Parathyroid adenoma (tissue), 2 donors: Measurements from ENCODE around the gene SLC13A3.
A peak's percentile ranks its signal among the peaks of the same experiment; 100 is the strongest.

Experiments used
- H2AFZ ChIP-seq: fragments of 300-600 bp; sonication (generic); one replicate; pipeline ENCODE4 v1.7.0; 2017; ENCODE audit warnings: antibody characterized with exemption, mild to moderate bottlenecking
- H3K27ac ChIP-seq: fragments of 300-600 bp; sonication (generic); one replicate; pipeline ENCODE4 v1.7.0; 2017
- H3K27me3 ChIP-seq: fragments of 300-600 bp; sonication (generic); one replicate; pipeline ENCODE4 v1.7.0; 2017; ENCODE audit warnings: low read length; ENCODE audit not compliant: control insufficient read depth, insufficient read depth
- H3K36me3 ChIP-seq: fragments of 300-600 bp; sonication (generic); one replicate; pipeline ENCODE4 v1.7.0; 2017; ENCODE audit warnings: low read length; ENCODE audit not compliant: control insufficient read depth, insufficient read depth
- H3K4me1 ChIP-seq: fragments of 300-600 bp; sonication (generic); one replicate; pipeline ENCODE4 v1.7.0; 2017; ENCODE audit warnings: control low read depth
- H3K4me2 ChIP-seq: fragments of 300-600 bp; sonication (generic); one replicate; pipeline ENCODE4 v1.7.0; 2017; ENCODE audit warnings: low read length
- H3K4me3 ChIP-seq: fragments of 300-600 bp; sonication (generic); one replicate; pipeline ENCODE4 v1.7.0; 2017; ENCODE audit warnings: low read depth, low read length
- H3K79me2 ChIP-seq: fragments of 300-600 bp; sonication (generic); one replicate; pipeline ENCODE4 v1.7.0; 2017; ENCODE audit warnings: control low read depth
- H3K9ac ChIP-seq: fragments of 300-600 bp; sonication (generic); one replicate; pipeline ENCODE4 v1.7.0; 2017; ENCODE audit warnings: mild to moderate bottlenecking
- H3K9me3 ChIP-seq: fragments of 300-600 bp; sonication (generic); one replicate; pipeline ENCODE4 v1.7.0; 2017; ENCODE audit warnings: low read length; ENCODE audit not compliant: control insufficient read depth
- CTCF ChIP-seq: fragments of 300-600 bp; sonication (generic); IDR thresholded peaks from one replicate; pipeline ENCODE4 v1.7.0; 2017; ENCODE audit warnings: antibody characterized with exemption, mild to moderate bottlenecking
- donor health status: primary hyperparathyroidism.

Gene SLC13A3

GRCh38 chr20:46690219-46691106, 39.2 kb upstream of the SLC13A3 start:
- H3K4me3 ChIP-seq = peak overlapping the region; percentile 86
- H3K9me3 ChIP-seq = no peaks in the 10 kb centered on the region
- H3K79me2 ChIP-seq = peaks cover 18% of the 10 kb centered on the region
- H3K4me2 ChIP-seq = peak overlapping the region; percentile 93
- peaks cover 4% of the 10 kb centered on the region for H3K4me1 ChIP-seq
- no peaks in the 10 kb centered on the region for H3K27me3 ChIP-seq
- H2AFZ ChIP-seq = peak overlapping the region; percentile 87
- no peak for TF ChIP-seq CTCF
- H3K9ac ChIP-seq = no peak overlapping the region
- no peaks in the 10 kb centered on the region for H3K36me3 ChIP-seq
- H3K27ac ChIP-seq = peak overlapping the region; percentile 80

DNA sequence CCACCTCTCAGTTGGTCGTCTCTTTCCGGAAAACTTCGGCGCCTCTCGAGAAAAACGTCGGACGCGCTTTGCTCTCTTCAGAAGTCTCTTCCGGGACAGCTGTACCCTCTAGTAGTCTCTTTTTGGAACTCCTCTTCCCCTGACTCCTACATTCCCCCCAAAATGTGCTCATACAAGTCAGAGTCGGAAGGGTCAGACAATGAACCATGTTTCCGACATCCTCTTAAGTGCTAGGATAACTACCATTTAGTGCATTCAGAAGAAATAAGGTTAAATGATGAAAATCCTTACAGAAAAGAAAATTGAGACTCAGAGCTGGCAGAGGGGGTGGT, 38.5 kb upstream of the SLC13A3 start:
- Histone ChIP-seq H3K4me3 (peak overlapping the region; percentile 86), H3K4me2 (peak overlapping the region; percentile 93), H3K79me2 (peaks cover 22% of the 10 kb centered on the region), H3K27me3 (no peaks in the 10 kb centered on the region), H3K27ac (peak overlapping the region; percentile 80), H2AFZ (peak overlapping the region; percentile 87), H3K4me1 (peaks cover 4% of the 10 kb centered on the region), H3K36me3 (no peaks in the 10 kb centered on the region), H3K9me3 (no peaks in the 10 kb centered on the region), H3K9ac (no peak overlapping the region)
- TF ChIP-seq CTCF = no peak

DNA sequence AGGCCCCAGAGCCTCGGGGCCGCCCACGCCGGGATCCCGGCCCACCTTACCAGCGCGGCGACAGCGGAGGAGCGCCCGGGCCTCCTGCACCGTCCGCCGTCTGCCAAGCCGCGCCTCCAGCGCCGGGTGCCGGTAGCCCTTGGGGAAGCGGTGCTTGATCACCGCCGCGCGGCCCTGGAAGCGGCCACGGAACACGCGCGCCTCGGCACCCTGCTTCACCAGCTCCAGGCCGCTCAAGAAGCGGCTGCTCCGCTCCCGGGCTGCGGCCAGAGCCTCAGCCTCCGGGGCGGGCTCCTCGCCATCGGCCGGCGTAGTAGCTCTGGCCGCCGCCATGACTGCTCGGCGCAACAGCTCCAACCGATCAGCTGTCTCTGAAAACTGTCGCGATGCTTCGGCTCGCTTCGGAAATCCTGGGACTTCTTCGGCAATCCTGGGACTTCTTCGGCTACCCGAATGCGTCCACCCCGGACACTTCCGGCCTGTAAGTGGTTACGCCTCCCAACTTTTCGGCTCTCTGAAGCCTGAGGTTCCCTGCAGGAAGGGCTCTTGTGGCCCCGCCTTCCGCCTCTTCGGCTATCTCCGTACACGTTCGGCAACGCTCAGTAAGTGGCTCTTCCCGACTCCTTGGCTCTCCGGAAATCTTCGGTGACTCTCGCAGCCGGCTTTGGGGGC, 38.0 kb upstream of the SLC13A3 start, which contains the start of gene TP53RK:
TSS of gene TP53RK (minus strand) at position 363 of the 672 bp plus-strand sequence. CDS start at position 333, 30 bp downstream.
- H3K9me3 ChIP-seq = no peaks in the 10 kb centered on the region
- TF ChIP-seq CTCF = peak; percentile 31
- H3K4me1 ChIP-seq = peaks cover 4% of the 10 kb centered on the region
- H2AFZ ChIP-seq = peak within 1 kb of the TSS; percentile 87
- peak within 1 kb of the TSS; percentile 61 for H3K9ac ChIP-seq
- H3K36me3 ChIP-seq = no peaks in the 10 kb centered on the region
- H3K4me2 ChIP-seq = peak within 1 kb of the TSS; percentile 93
- H3K27me3 ChIP-seq = no peaks in the 10 kb centered on the region
- peaks cover 27% of the 10 kb centered on the region for H3K79me2 ChIP-seq
- peak within 1 kb of the TSS; percentile 86 for H3K4me3 ChIP-seq
- peak within 1 kb of the TSS; percentile 80 for H3K27ac ChIP-seq

DNA sequence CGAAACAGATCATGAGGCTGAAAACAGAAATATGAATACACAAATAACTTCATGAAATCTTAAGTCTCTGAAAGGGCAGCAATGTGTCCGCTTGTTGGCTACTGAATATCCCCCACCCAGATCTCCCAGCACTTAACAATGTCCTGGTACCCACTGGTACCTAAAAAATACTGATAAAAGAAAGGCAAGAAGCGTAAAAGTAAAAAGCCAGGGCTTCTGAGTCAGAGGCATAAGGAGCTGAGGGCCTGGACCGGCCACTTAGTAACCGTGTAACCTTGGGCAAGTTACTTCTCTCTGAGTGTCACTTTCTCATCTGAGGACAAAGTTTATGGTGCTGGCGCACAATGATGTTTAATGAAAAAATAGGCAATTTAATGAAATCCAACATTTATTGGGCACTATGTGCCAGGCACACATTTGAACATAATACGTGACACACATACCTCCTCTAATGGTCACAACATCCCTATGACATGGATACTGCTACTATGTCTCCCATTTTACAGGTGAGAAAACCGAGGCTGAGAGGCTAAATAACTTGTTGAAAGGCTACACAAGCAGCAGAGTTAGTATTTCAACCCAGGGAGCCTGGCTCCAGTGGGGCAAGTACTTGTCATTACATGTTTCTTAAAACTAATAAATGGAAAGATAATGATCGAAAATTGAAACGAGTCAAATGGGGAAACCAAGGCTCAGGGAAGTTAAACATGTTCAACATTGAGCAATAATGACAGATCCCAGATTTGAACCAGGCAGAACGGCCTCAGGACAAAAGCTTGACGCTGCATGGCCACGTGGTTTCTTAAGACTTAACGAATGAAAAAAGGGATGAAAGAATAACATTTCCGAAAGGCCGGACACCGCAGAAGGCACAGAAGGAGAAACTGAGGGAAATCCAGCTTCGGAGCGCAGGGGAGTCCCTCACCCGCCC, 37.2 kb upstream of the SLC13A3 start:
- peak overlapping the region; percentile 86 for H3K4me3 ChIP-seq

More for the DNA sequence above, 37.2 kb upstream of the SLC13A3 start:
- H3K27me3 ChIP-seq = no peaks in the 10 kb centered on the region
- H3K9me3 ChIP-seq = no peaks in the 10 kb centered on the region
- H3K9ac ChIP-seq = peak overlapping the region; percentile 61
- peaks cover 4% of the 10 kb centered on the region for H3K4me1 ChIP-seq
- TF ChIP-seq CTCF = no peak
- H2AFZ ChIP-seq = peak overlapping the region; percentile 78
- no peaks in the 10 kb centered on the region for H3K36me3 ChIP-seq
- H3K27ac ChIP-seq = peak overlapping the region; percentile 80
- H3K79me2 ChIP-seq = peaks cover 30% of the 10 kb centered on the region
- peak overlapping the region; percentile 90 for H3K4me2 ChIP-seq
